Measurements from ENCODE around the gene FBXL17.

GRCh38 chr5:108251350-108251749, 130.5 kb downstream of the FBXL17 start:
- TF ChIP-seq CTCF (IDR thresholded peaks at IDR 0.05; ENCODE audit: low read depth, low read length, missing input control) (no peak), ZBTB33 (IDR thresholded peaks at IDR 0.05) (no peak), HNF4G (IDR thresholded peaks at IDR 0.05) (no peak), EGR1 (IDR thresholded peaks at IDR 0.05; ENCODE audit: low read depth in 2 of 2) (no peak), NR2F2 (IDR thresholded peaks at IDR 0.05) (no peak), SP1 (IDR thresholded peaks at IDR 0.05) (no peak)

All from liver (tissue), 3 donors.